Measurements from ENCODE around the gene SOX18. TPM values are rescaled to one million over a fixed set of nuclear protein-coding genes. Genes with fewer than 3 reads are reported as not detected.

The SOX18 gene
- total RNA-seq, 1 experiment from 2014 or later = not detected

- Histone ChIP-seq H3K4me1 (ENCODE audit: low read length) (no peaks in the 10 kb centered on the region), H3K79me2 (ENCODE audit: low read length) (peaks cover 3% of the 10 kb centered on the region; the same call in 1 of the 2 replicates), H3K4me2 (ENCODE audit: low read depth, low read length, poor library complexity, severe bottlenecking) (no peak overlapping the region), H3K9ac (ENCODE audit: low read length) (no peak overlapping the region), H3K4me3 (ENCODE audit: low read length) (no peak overlapping the region), H3K36me3 (ENCODE audit: insufficient read depth, low read length) (peaks cover 58% of the 10 kb centered on the region), H2AFZ (ENCODE audit: low read length) (no peak overlapping the region), H4K20me1 (ENCODE audit: insufficient read depth, low read depth, low read length) (no peaks in the 10 kb centered on the region), H3K27ac (ENCODE audit: low read length) (no peak overlapping the region), H3K9me2 (replicated peaks; ENCODE audit: insufficient read depth, low read length) (no peaks in the 10 kb centered on the region), H3K9me3 (ENCODE audit: low read length) (peaks cover 6% of the 10 kb centered on the region), H3K27me3 (ENCODE audit: low read length) (no peaks in the 10 kb centered on the region)
- no peak for DNase-seq
Measured at GRCh38 chr20:64011366-64011779, 38.1 kb downstream of the SOX18 start.

GRCh38 chr20:64010711-64011237 lies 38.7 kb downstream of the SOX18 start:
- no peaks in the 10 kb centered on the region for H3K27me3 ChIP-seq (ENCODE audit: low read length)
- H3K9ac ChIP-seq (ENCODE audit: low read length) = no peak overlapping the region
- H3K4me1 ChIP-seq (ENCODE audit: low read length) = no peaks in the 10 kb centered on the region
- DNase-seq = no peak
- H3K36me3 ChIP-seq (ENCODE audit: insufficient read depth, low read length) = peaks cover 60% of the 10 kb centered on the region
- H3K9me2 ChIP-seq (replicated peaks; ENCODE audit: insufficient read depth, low read length) = no peaks in the 10 kb centered on the region
- H4K20me1 ChIP-seq (ENCODE audit: insufficient read depth, low read depth, low read length) = no peaks in the 10 kb centered on the region
- no peak overlapping the region for H3K27ac ChIP-seq (ENCODE audit: low read length)
- no peak overlapping the region for H3K4me2 ChIP-seq (ENCODE audit: low read depth, low read length, poor library complexity, severe bottlenecking)
- peaks cover 2% of the 10 kb centered on the region; the same call in 1 of the 2 replicates for H3K79me2 ChIP-seq (ENCODE audit: low read length)
- H2AFZ ChIP-seq (ENCODE audit: low read length) = no peak overlapping the region
- H3K4me3 ChIP-seq (ENCODE audit: low read length) = no peak overlapping the region
- H3K9me3 ChIP-seq (ENCODE audit: low read length) = peaks cover 6% of the 10 kb centered on the region

GRCh38 chr20:64009811-64010387 lies 39.5 kb downstream of the SOX18 start:
- H3K36me3 ChIP-seq (ENCODE audit: insufficient read depth, low read length) = peaks cover 64% of the 10 kb centered on the region
- H3K9me2 ChIP-seq (replicated peaks; ENCODE audit: insufficient read depth, low read length) = no peaks in the 10 kb centered on the region
- no peaks in the 10 kb centered on the region for H4K20me1 ChIP-seq (ENCODE audit: insufficient read depth, low read depth, low read length)
- H3K9ac ChIP-seq (ENCODE audit: low read length) = no peak overlapping the region
- peaks cover 6% of the 10 kb centered on the region for H3K9me3 ChIP-seq (ENCODE audit: low read length)
- H3K79me2 ChIP-seq (ENCODE audit: low read length) = 0 out of 2 replicates have a peak, but pooled peaks cover 3% of the 10 kb centered on the region
- H2AFZ ChIP-seq (ENCODE audit: low read length) = no peak overlapping the region
- H3K27ac ChIP-seq (ENCODE audit: low read length) = no peak overlapping the region
- DNase-seq = no peak
- no peak overlapping the region for H3K4me3 ChIP-seq (ENCODE audit: low read length)
- H3K27me3 ChIP-seq (ENCODE audit: low read length) = no peaks in the 10 kb centered on the region
- H3K4me1 ChIP-seq (ENCODE audit: low read length) = no peaks in the 10 kb centered on the region
- H3K4me2 ChIP-seq (ENCODE audit: low read depth, low read length, poor library complexity, severe bottlenecking) = no peak overlapping the region

- Histone ChIP-seq H3K4me2 (ENCODE audit: low read depth, low read length, poor library complexity, severe bottlenecking) (no peak overlapping the region), H2AFZ (ENCODE audit: low read length) (no peak overlapping the region), H3K27ac (ENCODE audit: low read length) (no peak overlapping the region), H4K20me1 (ENCODE audit: insufficient read depth, low read depth, low read length) (no peaks in the 10 kb centered on the region), H3K9ac (ENCODE audit: low read length) (no peak overlapping the region), H3K27me3 (ENCODE audit: low read length) (no peaks in the 10 kb centered on the region), H3K36me3 (ENCODE audit: insufficient read depth, low read length) (peaks cover 62% of the 10 kb centered on the region), H3K9me3 (ENCODE audit: low read length) (peaks cover 6% of the 10 kb centered on the region), H3K9me2 (replicated peaks; ENCODE audit: insufficient read depth, low read length) (no peaks in the 10 kb centered on the region), H3K79me2 (ENCODE audit: low read length) (0 out of 2 replicates have a peak, but pooled peaks cover 3% of the 10 kb centered on the region), H3K4me1 (ENCODE audit: low read length) (no peaks in the 10 kb centered on the region), H3K4me3 (ENCODE audit: low read length) (no peak overlapping the region)
- no peak for DNase-seq
Measured at GRCh38 chr20:64006902-64007301, 42.5 kb downstream of the SOX18 start.

GRCh38 chr20:64006490-64006889 lies 42.9 kb downstream of the SOX18 start:
- peaks cover 60% of the 10 kb centered on the region for H3K36me3 ChIP-seq (ENCODE audit: insufficient read depth, low read length)
- H3K4me3 ChIP-seq (ENCODE audit: low read length) = no peak overlapping the region
- no peaks in the 10 kb centered on the region for H3K4me1 ChIP-seq (ENCODE audit: low read length)
- no peak for DNase-seq
- H3K27ac ChIP-seq (ENCODE audit: low read length) = no peak overlapping the region
- no peaks in the 10 kb centered on the region for H3K27me3 ChIP-seq (ENCODE audit: low read length)
- no peak overlapping the region for H2AFZ ChIP-seq (ENCODE audit: low read length)
- 0 out of 2 replicates have a peak, but pooled peaks cover 3% of the 10 kb centered on the region for H3K79me2 ChIP-seq (ENCODE audit: low read length)
- H3K9me3 ChIP-seq (ENCODE audit: low read length) = peaks cover 6% of the 10 kb centered on the region
- H3K9me2 ChIP-seq (replicated peaks; ENCODE audit: insufficient read depth, low read length) = no peaks in the 10 kb centered on the region
- H3K4me2 ChIP-seq (ENCODE audit: low read depth, low read length, poor library complexity, severe bottlenecking) = no peak overlapping the region
- no peaks in the 10 kb centered on the region for H4K20me1 ChIP-seq (ENCODE audit: insufficient read depth, low read depth, low read length)
- H3K9ac ChIP-seq (ENCODE audit: low read length) = no peak overlapping the region

- Histone ChIP-seq H3K36me3 (ENCODE audit: insufficient read depth, low read length) (peaks cover 50% of the 10 kb centered on the region), H3K4me1 (ENCODE audit: low read length) (no peaks in the 10 kb centered on the region), H3K27me3 (ENCODE audit: low read length) (no peaks in the 10 kb centered on the region), H3K4me2 (ENCODE audit: low read depth, low read length, poor library complexity, severe bottlenecking) (no peak overlapping the region), H2AFZ (ENCODE audit: low read length) (no peak overlapping the region), H3K4me3 (ENCODE audit: low read length) (no peak overlapping the region), H4K20me1 (ENCODE audit: insufficient read depth, low read depth, low read length) (no peaks in the 10 kb centered on the region), H3K9ac (ENCODE audit: low read length) (no peak overlapping the region), H3K9me2 (replicated peaks; ENCODE audit: insufficient read depth, low read length) (no peaks in the 10 kb centered on the region), H3K79me2 (ENCODE audit: low read length) (0 out of 2 replicates have a peak, but pooled peaks cover 3% of the 10 kb centered on the region), H3K27ac (ENCODE audit: low read length) (no peak overlapping the region), H3K9me3 (ENCODE audit: low read length) (peaks cover 6% of the 10 kb centered on the region)
- DNase-seq = no peak
Measured at GRCh38 chr20:64005394-64005793, 44.0 kb downstream of the SOX18 start.

- Histone ChIP-seq H3K36me3 (ENCODE audit: insufficient read depth, low read length) (peaks cover 38% of the 10 kb centered on the region), H3K9me3 (ENCODE audit: low read length) (peaks cover 6% of the 10 kb centered on the region), H2AFZ (ENCODE audit: low read length) (no peak overlapping the region), H3K4me1 (ENCODE audit: low read length) (no peaks in the 10 kb centered on the region), H4K20me1 (ENCODE audit: insufficient read depth, low read depth, low read length) (no peaks in the 10 kb centered on the region), H3K27me3 (ENCODE audit: low read length) (no peaks in the 10 kb centered on the region), H3K9me2 (replicated peaks; ENCODE audit: insufficient read depth, low read length) (no peaks in the 10 kb centered on the region), H3K27ac (ENCODE audit: low read length) (no peak overlapping the region), H3K79me2 (ENCODE audit: low read length) (0 out of 2 replicates have a peak, but pooled peaks cover 3% of the 10 kb centered on the region), H3K4me3 (ENCODE audit: low read length) (no peak overlapping the region), H3K4me2 (ENCODE audit: low read depth, low read length, poor library complexity, severe bottlenecking) (no peak overlapping the region), H3K9ac (ENCODE audit: low read length) (no peak overlapping the region)
- DNase-seq = no peak
Measured at GRCh38 chr20:64003960-64004725, 45.3 kb downstream of the SOX18 start.

- H3K36me3 ChIP-seq (ENCODE audit: insufficient read depth, low read length) = peaks cover 22% of the 10 kb centered on the region
- no peak overlapping the region for H3K9ac ChIP-seq (ENCODE audit: low read length)
- H3K79me2 ChIP-seq (ENCODE audit: low read length) = 0 out of 2 replicates have a peak, but pooled peaks cover 3% of the 10 kb centered on the region
- H2AFZ ChIP-seq (ENCODE audit: low read length) = no peak overlapping the region
- H4K20me1 ChIP-seq (ENCODE audit: insufficient read depth, low read depth, low read length) = no peaks in the 10 kb centered on the region
- no peaks in the 10 kb centered on the region for H3K9me2 ChIP-seq (replicated peaks; ENCODE audit: insufficient read depth, low read length)
- no peaks in the 10 kb centered on the region for H3K27me3 ChIP-seq (ENCODE audit: low read length)
- H3K9me3 ChIP-seq (ENCODE audit: low read length) = no peaks in the 10 kb centered on the region
- DNase-seq = no peak
- no peak overlapping the region for H3K4me3 ChIP-seq (ENCODE audit: low read length)
- H3K4me2 ChIP-seq (ENCODE audit: low read depth, low read length, poor library complexity, severe bottlenecking) = no peak overlapping the region
- H3K4me1 ChIP-seq (ENCODE audit: low read length) = no peaks in the 10 kb centered on the region
- no peak overlapping the region for H3K27ac ChIP-seq (ENCODE audit: low read length)
Measured at GRCh38 chr20:64001607-64002011, 47.8 kb downstream of the SOX18 start.
